Fibroblast of lung (primary cell): Measurements from ENCODE around the gene SPATA32.

Experiments used
- CTCF ChIP-seq, 2 donors: IDR thresholded peaks in 1 of 2; conservative IDR thresholded peaks in 1 of 2; 1 replicate in 1 of 2; 2 replicates in 1 of 2; pipeline ENCODE4 v1.5.1; 2011 to 2012; ENCODE audit warnings: low read length in 2 of 2, control low read depth in 1 of 2, inconsistent platforms in 1 of 2, low read depth in 1 of 2, mild to moderate bottlenecking in 1 of 2
- EZH2 ChIP-seq: IDR thresholded peaks from 2 replicates; pipeline ENCODE4 v1.5.1; 2012; ENCODE audit warnings: low read length, control low read depth, mild to moderate bottlenecking; ENCODE audit errors: missing control alignments

DNA sequence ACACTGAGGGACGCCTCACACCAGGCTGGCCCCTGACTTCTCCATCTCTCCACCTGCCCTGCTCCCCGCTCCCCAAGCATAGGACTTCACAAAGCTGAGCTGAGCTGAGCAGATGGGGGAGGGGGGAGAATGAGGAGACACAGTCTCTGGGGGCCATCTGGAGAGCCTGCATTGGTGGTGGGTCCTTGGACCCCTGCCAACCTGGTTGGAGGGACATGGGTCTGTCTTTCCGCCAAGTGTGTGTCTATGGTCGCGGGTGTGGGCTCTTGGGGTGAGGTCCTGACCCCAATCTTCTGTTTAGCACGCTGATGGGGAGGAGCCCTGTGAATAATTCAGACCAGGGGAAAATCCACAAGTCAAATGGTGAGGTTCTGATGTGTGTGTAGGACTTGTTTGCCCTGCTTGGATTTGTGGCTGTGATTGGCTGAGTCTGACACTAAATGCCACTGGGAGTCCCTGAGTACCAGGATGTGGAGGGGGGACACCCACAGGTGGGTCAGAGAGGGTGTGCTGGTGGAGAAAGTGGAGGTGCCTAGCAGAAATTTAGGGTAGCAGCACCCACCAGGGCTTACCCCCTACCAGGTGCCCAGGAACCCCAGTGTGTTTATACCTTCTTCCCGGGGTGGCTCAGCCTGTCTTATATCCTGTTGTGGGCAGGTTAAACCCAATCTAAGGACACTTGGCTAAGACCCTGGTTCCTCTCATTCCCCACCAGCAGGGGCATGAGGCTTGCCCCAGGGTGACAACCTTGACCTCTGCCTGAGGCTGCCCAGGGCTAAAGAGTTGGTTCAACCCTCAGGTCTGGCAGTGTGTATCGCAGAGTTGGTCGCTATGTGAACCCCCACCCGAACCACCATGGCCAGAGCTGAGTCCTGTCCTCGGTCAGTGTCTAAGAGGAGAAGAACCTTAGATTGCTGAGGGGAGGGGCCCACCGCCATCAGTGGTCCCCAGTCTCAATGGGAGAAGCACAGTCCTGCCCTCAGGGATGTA lies 38.1 kb downstream of the SPATA32 start:
- TF ChIP-seq EZH2 (no peak), CTCF (conservative IDR thresholded peaks at IDR 0.05 in 1 of 2, IDR thresholded peaks at IDR 0.05 in 1 of 2; ENCODE audit: low read depth in 1 of 2, low read length in 2 of 2) (no peak)
